OCI-LY1 (cell line): Measurements from ENCODE around the gene DCUN1D2.

Experiments used
- H2AFZ ChIP-seq: fragments of 200-600 bp; sonication (generic), shearing (Covaris generic); 2 replicates; pipeline ENCODE4 v1.6.0; 2014; ENCODE audit warnings: antibody characterized with exemption, mild to moderate bottlenecking, low read length
- H3F3A ChIP-seq: fragments of 200-600 bp; sonication (generic), shearing (Covaris generic); 2 replicates; pipeline ENCODE4 v1.6.0; 2014; ENCODE audit warnings: mild to moderate bottlenecking, antibody characterized with exemption, low read length, moderate library complexity; ENCODE audit not compliant: insufficient read depth
- H3K27ac ChIP-seq: fragments of 200-600 bp; sonication (generic); 2 replicates; pipeline ENCODE4 v1.5.1; 2014; ENCODE audit warnings: low read length, mixed run types, mild to moderate bottlenecking, low read depth; ENCODE audit not compliant: poor library complexity, severe bottlenecking
- H3K27me3 ChIP-seq: fragments of 200-600 bp; sonication (generic); 2 replicates; pipeline ENCODE4 v1.6.0; 2014; ENCODE audit warnings: antibody characterized with exemption, mild to moderate bottlenecking, low read length, moderate library complexity; ENCODE audit not compliant: insufficient read depth
- H3K36me3 ChIP-seq: fragments of 200-600 bp; sonication (generic); 2 replicates; pipeline ENCODE4 v1.6.1; 2014; ENCODE audit warnings: mild to moderate bottlenecking, antibody characterized with exemption, low read length, moderate library complexity, mixed read lengths; ENCODE audit not compliant: insufficient read depth
- H3K4me1 ChIP-seq: fragments of 200-600 bp; sonication (generic); 2 replicates; pipeline ENCODE4 v1.5.1; 2014; ENCODE audit warnings: mild to moderate bottlenecking, low read length, moderate library complexity; ENCODE audit not compliant: insufficient read depth, severe bottlenecking
- H3K4me2 ChIP-seq: fragments of 200-600 bp; sonication (generic), shearing (Covaris generic); 2 replicates; pipeline ENCODE4 v1.6.1; 2014; ENCODE audit warnings: low read length
- H3K4me3 ChIP-seq: fragments of 200-600 bp; sonication (generic); 2 replicates; pipeline ENCODE4 v1.5.1; 2014; ENCODE audit warnings: low read length, low read depth, mild to moderate bottlenecking, mixed read lengths; ENCODE audit not compliant: poor library complexity, severe bottlenecking
- H3K79me2 ChIP-seq: fragments of 200-600 bp; shearing (Covaris generic); 2 replicates; pipeline ENCODE4 v1.6.1; 2016; ENCODE audit warnings: mixed run types, low read length, mixed read lengths; ENCODE audit not compliant: insufficient read depth
- H3K9ac ChIP-seq: fragments of 200-600 bp; sonication (generic), shearing (Covaris generic); 2 replicates; pipeline ENCODE4 v1.6.1; 2014; ENCODE audit warnings: mild to moderate bottlenecking, low read length, mixed read lengths
- H3K9me2 ChIP-seq: fragments of 200-600 bp; sonication (generic), shearing (Covaris generic); 2 replicates; pipeline ENCODE4 v1.6.1; 2014; ENCODE audit warnings: low read depth, mild to moderate bottlenecking, low read length, mixed read lengths
- H3K9me3 ChIP-seq: fragments of 200-600 bp; shearing (Covaris generic); 2 replicates; pipeline ENCODE4 v1.6.1; 2014; ENCODE audit warnings: low read length, mixed read lengths
- H4K20me1 ChIP-seq: fragments of 200-600 bp; sonication (generic), shearing (Covaris generic); 2 replicates; pipeline ENCODE4 v1.6.0; 2016; ENCODE audit warnings: mild to moderate bottlenecking, low read length; ENCODE audit not compliant: insufficient read depth
- EZH2 ChIP-seq: fragments of 200-600 bp; sonication (generic), shearing (Covaris generic); IDR thresholded peaks from 2 replicates; pipeline ENCODE4 v1.8.0; 2017; ENCODE audit warnings: borderline replicate concordance, mixed run types, mild to moderate bottlenecking, antibody characterized with exemption, low read length, moderate library complexity, mixed read lengths
- TF ChIP-seq, protein P1 (sequence below): fragments of 200-600 bp; sonication (generic), shearing (Covaris generic); IDR thresholded peaks from 2 replicates; pipeline ENCODE4 v1.5.1; 2017; ENCODE audit warnings: mild to moderate bottlenecking, antibody characterized with exemption, low read length, moderate library complexity, mixed read lengths

DCUN1D2 gene

DNA sequence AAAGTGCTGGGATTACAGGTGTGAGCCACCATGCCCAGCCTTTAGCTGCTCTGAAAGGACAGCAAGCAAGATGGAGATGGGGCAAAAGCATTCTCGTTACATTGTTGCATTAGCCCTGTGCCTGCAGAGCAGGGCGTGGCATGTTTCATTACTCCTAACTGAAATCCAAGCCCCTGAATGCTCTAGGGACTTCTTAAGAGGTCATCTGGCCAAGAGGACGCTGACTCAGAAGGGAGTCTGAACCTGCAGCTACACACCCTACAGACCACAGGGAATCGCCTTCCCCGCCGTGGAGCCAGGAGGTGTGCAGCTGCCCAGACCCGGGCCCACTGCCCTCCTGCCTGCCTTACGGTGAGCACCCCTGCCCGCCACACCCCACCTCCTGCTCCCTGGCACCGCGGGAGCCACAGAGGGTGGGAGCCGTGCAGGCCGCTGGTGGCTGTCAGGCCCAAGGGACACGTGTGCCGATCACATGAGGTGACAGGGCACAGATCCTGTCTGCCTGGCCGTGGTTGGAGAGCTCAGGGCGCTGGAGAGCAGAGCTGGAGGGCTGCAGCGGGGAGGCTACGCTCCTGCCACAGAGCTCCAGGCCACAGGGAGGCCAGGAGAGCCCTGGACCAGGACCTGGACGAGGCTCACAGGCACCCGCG lies 64.4 kb downstream of the DCUN1D2 start:
- Histone ChIP-seq H2AFZ (no peak overlapping the region), H3K9ac (no peak overlapping the region), H3K9me2 (no peaks in the 10 kb centered on the region), H3K4me3 (no peak overlapping the region), H3K4me1 (peaks cover 17% of the 10 kb centered on the region), H3K27ac (no peak overlapping the region), H3K9me3 (no peaks in the 10 kb centered on the region), H3F3A (no peaks in the 10 kb centered on the region), H3K27me3 (no peaks in the 10 kb centered on the region), H4K20me1 (no peaks in the 10 kb centered on the region), H3K4me2 (no peak overlapping the region), H3K79me2 (no peaks in the 10 kb centered on the region), H3K36me3 (no peaks in the 10 kb centered on the region)
- TF ChIP-seq EZH2 = no peak
- TF ChIP-seq, protein P1, sequence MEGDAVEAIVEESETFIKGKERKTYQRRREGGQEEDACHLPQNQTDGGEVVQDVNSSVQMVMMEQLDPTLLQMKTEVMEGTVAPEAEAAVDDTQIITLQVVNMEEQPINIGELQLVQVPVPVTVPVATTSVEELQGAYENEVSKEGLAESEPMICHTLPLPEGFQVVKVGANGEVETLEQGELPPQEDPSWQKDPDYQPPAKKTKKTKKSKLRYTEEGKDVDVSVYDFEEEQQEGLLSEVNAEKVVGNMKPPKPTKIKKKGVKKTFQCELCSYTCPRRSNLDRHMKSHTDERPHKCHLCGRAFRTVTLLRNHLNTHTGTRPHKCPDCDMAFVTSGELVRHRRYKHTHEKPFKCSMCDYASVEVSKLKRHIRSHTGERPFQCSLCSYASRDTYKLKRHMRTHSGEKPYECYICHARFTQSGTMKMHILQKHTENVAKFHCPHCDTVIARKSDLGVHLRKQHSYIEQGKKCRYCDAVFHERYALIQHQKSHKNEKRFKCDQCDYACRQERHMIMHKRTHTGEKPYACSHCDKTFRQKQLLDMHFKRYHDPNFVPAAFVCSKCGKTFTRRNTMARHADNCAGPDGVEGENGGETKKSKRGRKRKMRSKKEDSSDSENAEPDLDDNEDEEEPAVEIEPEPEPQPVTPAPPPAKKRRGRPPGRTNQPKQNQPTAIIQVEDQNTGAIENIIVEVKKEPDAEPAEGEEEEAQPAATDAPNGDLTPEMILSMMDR = no peak

DNA sequence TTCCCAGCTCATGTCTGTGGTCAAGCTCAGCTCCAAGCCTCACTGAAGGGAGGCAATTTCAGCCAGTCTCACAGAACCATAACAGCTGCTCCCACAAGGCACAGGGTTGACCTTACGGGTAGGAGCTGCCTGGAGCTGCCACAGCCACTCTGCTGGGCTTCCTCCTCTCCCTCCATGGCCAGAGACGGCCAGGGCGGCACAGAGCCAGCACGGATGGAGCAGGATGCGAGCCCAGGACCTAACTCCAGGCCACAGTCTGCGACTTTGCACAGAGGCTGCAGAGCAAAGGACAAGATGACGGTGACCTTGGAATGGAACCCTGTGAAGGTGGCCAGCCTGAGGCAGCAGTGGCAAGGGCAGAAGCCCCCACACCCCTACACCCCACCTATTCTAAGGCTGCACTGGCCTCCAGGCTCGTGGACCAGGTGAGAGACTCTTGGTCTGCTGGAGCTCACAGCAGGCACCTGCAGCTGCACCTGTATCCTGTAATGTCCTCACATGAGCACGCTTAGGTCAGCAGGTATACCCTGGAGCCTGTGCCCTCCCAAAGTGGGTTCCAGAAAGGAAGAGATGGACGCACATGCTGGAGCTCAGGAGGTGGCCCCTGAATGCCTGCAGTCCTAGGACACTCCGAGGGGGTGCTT lies 66.9 kb downstream of the DCUN1D2 start:
- Histone ChIP-seq H3K79me2 (no peaks in the 10 kb centered on the region), H2AFZ (no peak overlapping the region), H3K4me1 (peaks cover 17% of the 10 kb centered on the region), H3K36me3 (no peaks in the 10 kb centered on the region), H3K27me3 (no peaks in the 10 kb centered on the region), H3K27ac (no peak overlapping the region), H3F3A (no peaks in the 10 kb centered on the region), H3K4me2 (no peak overlapping the region), H3K9me2 (no peaks in the 10 kb centered on the region), H3K9me3 (no peaks in the 10 kb centered on the region), H3K4me3 (no peak overlapping the region), H3K9ac (no peak overlapping the region), H4K20me1 (no peaks in the 10 kb centered on the region)
- TF ChIP-seq, protein P1 = no peak
- TF ChIP-seq EZH2 = no peak

GRCh38 chr13:113422807-113423519 lies 67.5 kb downstream of the DCUN1D2 start:
- no peak overlapping the region for H3K27ac ChIP-seq
- no peak for TF ChIP-seq EZH2
- TF ChIP-seq, protein P1 = no peak
- no peaks in the 10 kb centered on the region for H4K20me1 ChIP-seq
- no peaks in the 10 kb centered on the region for H3K9me3 ChIP-seq
- no peaks in the 10 kb centered on the region for H3K27me3 ChIP-seq
- H3F3A ChIP-seq = no peaks in the 10 kb centered on the region
- peaks cover 20% of the 10 kb centered on the region for H3K4me1 ChIP-seq
- no peaks in the 10 kb centered on the region for H3K9me2 ChIP-seq
- no peaks in the 10 kb centered on the region for H3K79me2 ChIP-seq
- no peak overlapping the region for H3K9ac ChIP-seq
- H3K36me3 ChIP-seq = no peaks in the 10 kb centered on the region
- no peak overlapping the region for H2AFZ ChIP-seq
- no peak overlapping the region for H3K4me3 ChIP-seq
- H3K4me2 ChIP-seq = no peak overlapping the region
